B cell (primary cell): Measurements from ENCODE around the gene AGR2. TPM values are rescaled to one million over a fixed set of nuclear protein-coding genes. Genes with fewer than 3 reads are reported as not detected.

ENCODE experiments used
- ATAC-seq: fragments of 200-7000 bp; cut with Tn5 transposase; one replicate; pipeline ENCODE4 v1.10.0; 2021; ENCODE audit warnings: low read depth, mild to moderate bottlenecking, moderate number of reproducible peaks, moderate library complexity
- CTCF ChIA-PET: fragments of 350-600 bp; sonication (Branson Sonifier 250); formaldehyde crosslinking; loops from one replicate; lab custom pipeline; 2021; ENCODE audit warnings: antibody characterized with exemption, inconsistent platforms; lab: Charles Lee
- POLR2A ChIA-PET: fragments of 350-600 bp; sonication (Branson Sonifier 250); formaldehyde crosslinking; loops from one replicate; lab custom pipeline; 2021; ENCODE audit warnings: antibody characterized with exemption; lab: Charles Lee
- DNase-seq: peaks from one replicate; pipeline ENCODE4 v3.0.0; 2013
- H2AFZ ChIP-seq: 2 replicates; pipeline ENCODE4 v1.6.1; 2012; ENCODE audit warnings: mild to moderate bottlenecking, low read depth, low read length; ENCODE audit not compliant: insufficient read depth, poor library complexity, severe bottlenecking
- H3K27ac ChIP-seq, 2 donors: 1 replicate in 1 of 2; 2 replicates in 1 of 2; pipeline ENCODE4 v1.5.1; 2012 to 2013; ENCODE audit warnings: low read length in 2 of 2, mild to moderate bottlenecking in 2 of 2, moderate library complexity in 1 of 2
- H3K27me3 ChIP-seq, 4 experiments: fragments of 200-600 bp in 1 of 4; sonication (generic) in 1 of 4; replicated peaks in 1 of 4; 1 replicate in 2 of 4; 2 replicates in 2 of 4; pipeline versions ENCODE4 v1.6.1 to v1.7.0; 2013 to 2016; ENCODE audit warnings: low read length in 3 of 4, mild to moderate bottlenecking in 2 of 4, mixed read lengths in 1 of 4, moderate library complexity in 1 of 4; ENCODE audit not compliant: insufficient read depth in 4 of 4, control insufficient read depth in 3 of 4; ENCODE audit errors: control extremely low read depth in 1 of 4
- H3K36me3 ChIP-seq, 2 experiments: replicated peaks in 1 of 2; 1 replicate in 1 of 2; 2 replicates in 1 of 2; pipeline versions ENCODE4 v1.6.1 to v1.7.1; 2013; ENCODE audit warnings: low read length in 1 of 2; ENCODE audit not compliant: insufficient read depth in 2 of 2, control insufficient read depth in 1 of 2; ENCODE audit errors: control extremely low read depth in 1 of 2, extremely low read depth in 1 of 2
- H3K4me1 ChIP-seq, 2 donors: fragments of 200-600 bp in 1 of 2; sonication (generic) in 1 of 2; 1 replicate in 1 of 2; 2 replicates in 1 of 2; pipeline versions ENCODE4 v1.5.1 to v1.6.1; 2013 to 2017; ENCODE audit warnings: low read length in 2 of 2; ENCODE audit not compliant: control insufficient read depth in 2 of 2, insufficient read depth in 2 of 2
- H3K4me2 ChIP-seq: replicated peaks from 2 replicates; pipeline ENCODE3; 2012; ENCODE audit warnings: mild to moderate bottlenecking, low read depth, low read length; ENCODE audit not compliant: poor library complexity, severe bottlenecking
- H3K4me3 ChIP-seq, 5 experiments: fragments of 200-600 bp in 1 of 5; sonication (generic) in 1 of 5; 1 replicate in 3 of 5; 2 replicates in 2 of 5; pipeline versions ENCODE4 v1.5.1 to v1.7.0; 2011 to 2016; ENCODE audit warnings: low read length in 4 of 5, mild to moderate bottlenecking in 4 of 5, low read depth in 2 of 5, control low read depth in 1 of 5, moderate library complexity in 1 of 5; ENCODE audit not compliant: insufficient read depth in 1 of 5; ENCODE audit errors: control extremely low read depth in 1 of 5, extremely low read depth in 1 of 5
- H3K79me2 ChIP-seq: fragments of 200-600 bp; sonication (generic); one replicate; pipeline ENCODE4 v1.6.0; 2016; ENCODE audit warnings: low read length; ENCODE audit not compliant: control insufficient read depth, insufficient read depth
- H3K9ac ChIP-seq: fragments of 200-600 bp; sonication (generic); 2 replicates; pipeline ENCODE4 v1.6.1; 2017; ENCODE audit warnings: mild to moderate bottlenecking, low read length, moderate library complexity
- H3K9me3 ChIP-seq, 3 donors: one replicate each; pipeline versions ENCODE4 v1.6.1 to v1.7.1; 2013; ENCODE audit warnings: low read length in 2 of 3; ENCODE audit not compliant: control insufficient read depth in 2 of 3, insufficient read depth in 1 of 3; ENCODE audit errors: control extremely low read depth in 1 of 3
- H4K20me1 ChIP-seq: 2 replicates; pipeline ENCODE4 v1.6.0; 2012; ENCODE audit warnings: mild to moderate bottlenecking, low read length; ENCODE audit not compliant: insufficient read depth, control insufficient read depth, poor library complexity, severe bottlenecking
- H3K27ac Mint-ChIP-seq: one replicate; pipeline ENCODE4 v1.8.0; 2021; ENCODE audit warnings: mixed read lengths
- H3K27me3 Mint-ChIP-seq: one replicate; pipeline ENCODE4 v1.8.0; 2021; ENCODE audit warnings: mixed read lengths
- H3K4me1 Mint-ChIP-seq: one replicate; pipeline ENCODE4 v1.8.0; 2021; ENCODE audit warnings: mixed read lengths
- H3K4me3 Mint-ChIP-seq: one replicate; pipeline ENCODE4 v1.8.0; 2021; ENCODE audit warnings: mixed read lengths
- H3K9me3 Mint-ChIP-seq: one replicate; pipeline ENCODE4 v1.8.0; 2022; ENCODE audit warnings: mixed read lengths; ENCODE audit not compliant: insufficient read depth
- CTCF ChIP-seq: fragments of 200-600 bp; IDR thresholded peaks from one replicate; pipeline ENCODE4 v1.8.0; 2022; ENCODE audit warnings: antibody characterized with exemption, mild to moderate bottlenecking
- EZH2 ChIP-seq: IDR thresholded peaks from 2 replicates; pipeline ENCODE4 v1.6.1; 2012; ENCODE audit warnings: borderline replicate concordance, low read depth, mild to moderate bottlenecking, moderate library complexity, low read length; ENCODE audit not compliant: insufficient read depth, poor library complexity, severe bottlenecking
- WGBS: methylation state at CpG from one replicate; pipeline ENCODE4 v1.1.5; 2013; ENCODE audit warnings: missing lambda C conversion rate; ENCODE audit not compliant: insufficient coverage; 5-methylcytosine and 5-hydroxymethylcytosine counted together
- intact Hi-C: fragments of 100-400 bp; cut with micrococcal nuclease; formaldehyde crosslinking; loops from one replicate; pipeline ENCODE4 v1.10.0; 2022
- polyA plus RNA-seq: library from polyadenylated mRNA; depleted of rRNA; stranded (reverse); fragments of >200 nt; gene quantifications from 2 replicates; pipeline ENCODE4 v1.2.3, GENCODE V29; 2012
- total RNA-seq, 2 donors: library from RNA; stranded (reverse); fragments of 120-200 nt in 1 of 2; gene quantifications; 1 replicate in 1 of 2; 2 replicates in 1 of 2; pipeline versions ENCODE4 v1.2.3 to v1.2.4, GENCODE V29; 2013 to 2022

AGR2 gene
- total and polyA plus RNA-seq, 2 donors (not counting 1 experiment from before 2014, with no cell fraction given), result not detected

- no peak overlapping the region for H3K9ac ChIP-seq
- POLR2A ChIA-PET, result interaction anchor here (0.6 kb wide), 1 partner anchor 574 kb away, joined by 3 read pairs; no protein-coding TSS in a partner anchor
- intact Hi-C loops, result no loop called here
- H3K79me2 ChIP-seq, result no peaks in the 10 kb centered on the region
- Mint-ChIP-seq H3K4me3 (no peak overlapping the region), H3K9me3 (no peaks in the 10 kb centered on the region), H3K4me1 (no peaks in the 10 kb centered on the region), H3K27ac (no peak overlapping the region), H3K27me3 (no peaks in the 10 kb centered on the region)
- DNase-seq (no peak), ATAC-seq (no peak)
- H3K9me3 ChIP-seq, result no peaks in the 10 kb centered on the region
- WGBS, result no CpG with 5 or more reads among the region's 3 CpGs
- H3K4me1 ChIP-seq, result no peaks in the 10 kb centered on the region
- TF ChIP-seq CTCF (no peak), EZH2 (no peak)
- no peaks in the 10 kb centered on the region for H4K20me1 ChIP-seq
- no peaks in the 10 kb centered on the region for H3K36me3 ChIP-seq
- CTCF ChIA-PET, result interaction anchor here (0.9 kb wide), 1 partner anchor 45 kb away, joined by 3 read pairs; no protein-coding TSS in a partner anchor
- H3K27me3 ChIP-seq, result no peaks in the 10 kb centered on the region
- H3K27ac ChIP-seq, result no peak overlapping the region
- H2AFZ ChIP-seq, result no peak overlapping the region
- no peak overlapping the region for H3K4me3 ChIP-seq
- no peak overlapping the region for H3K4me2 ChIP-seq
These were observed 9.8 kb downstream of the AGR2 start for GRCh38 chr7:16794986-16795385.

DNA sequence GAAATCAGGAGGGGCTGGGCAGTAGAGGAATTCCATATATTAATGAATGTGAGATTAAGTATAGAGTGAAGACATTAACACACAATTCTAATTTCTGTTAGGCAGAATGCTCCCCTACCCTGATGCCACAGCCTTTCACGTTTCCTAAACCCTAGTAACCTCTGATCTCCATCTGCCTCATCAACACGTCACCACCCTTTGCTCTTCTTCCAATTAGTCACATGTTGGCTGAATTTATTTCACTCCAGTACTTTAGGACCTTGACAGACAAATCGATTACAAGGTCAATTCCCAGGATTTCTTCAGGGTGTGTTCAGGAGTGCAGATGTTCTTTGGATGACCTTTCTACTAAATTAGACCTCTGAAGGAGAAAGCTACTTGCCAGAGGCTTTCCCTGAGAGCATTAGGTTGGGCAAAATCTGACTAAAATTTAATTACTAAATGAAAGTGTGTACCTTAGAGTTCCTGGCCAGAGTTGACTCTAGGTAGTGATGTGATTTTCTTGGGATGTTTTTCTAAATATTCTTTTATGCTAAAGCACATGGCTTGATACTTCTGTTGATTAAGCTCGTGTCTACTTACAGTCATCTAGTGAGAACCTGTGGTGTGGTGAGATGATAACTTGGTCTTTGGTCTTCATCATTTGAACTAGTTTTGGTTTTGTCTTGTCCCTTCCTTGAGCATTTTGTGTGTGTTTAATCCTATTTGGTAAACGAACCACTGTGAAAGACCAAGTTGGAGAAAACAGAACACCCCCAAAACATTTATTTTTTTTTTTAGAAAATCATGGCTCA lies 12.7 kb downstream of the AGR2 start:
- no peaks in the 10 kb centered on the region for H3K36me3 ChIP-seq
- Mint-ChIP-seq H3K27me3 (no peaks in the 10 kb centered on the region), H3K27ac (no peak overlapping the region), H3K9me3 (no peaks in the 10 kb centered on the region), H3K4me3 (no peak overlapping the region), H3K4me1 (no peaks in the 10 kb centered on the region)
- WGBS, result 60% methylated on average over 2 of the region's 5 CpGs
- no peaks in the 10 kb centered on the region for H3K9me3 ChIP-seq
- no peak overlapping the region for H3K4me3 ChIP-seq
- DNase-seq (no peak), ATAC-seq (no peak)
- H3K9ac ChIP-seq, result no peak overlapping the region
- no peaks in the 10 kb centered on the region for H3K79me2 ChIP-seq
- H3K27me3 ChIP-seq, result no peaks in the 10 kb centered on the region
- no peaks in the 10 kb centered on the region for H4K20me1 ChIP-seq
- no peak overlapping the region for H3K27ac ChIP-seq
- no peak overlapping the region for H2AFZ ChIP-seq
- TF ChIP-seq EZH2, result no peak
- no peak for TF ChIP-seq CTCF
- no peaks in the 10 kb centered on the region for H3K4me1 ChIP-seq
- CTCF ChIA-PET, result no interaction called here
- POLR2A ChIA-PET, result no interaction called here
- no peak overlapping the region for H3K4me2 ChIP-seq
- intact Hi-C loops, result no loop called here
